Panc1 (cell line): ENCODE results near the gene PGLYRP3. TPM values are rescaled to one million over a fixed set of nuclear protein-coding genes. Genes with fewer than 3 reads are reported as not detected.
A peak's percentile ranks its signal among the peaks of the same experiment; 100 is the strongest.

Experiments used
- ATAC-seq: fragments of 200-7000 bp; cut with Tn5 transposase; 2 replicates; pipeline ENCODE4 v1.9.1; 2020; ENCODE audit warnings: mild to moderate bottlenecking, moderate library complexity
- BruUV-seq: library from RNA; stranded (reverse); fragments of 400-500 nt; replicated peaks from 2 replicates; lab custom pipeline; 2021; lab: Mats Ljungman, UMichigan
- CTCF ChIA-PET: fragments of 300-600 bp; sonication (Branson Sonifier 250); formaldehyde crosslinking; loops from one replicate; lab custom pipeline; 2022; ENCODE audit warnings: antibody characterized with exemption; lab: Charles Lee
- POLR2A ChIA-PET: fragments of 300-600 bp; sonication (Branson Sonifier 250); formaldehyde crosslinking; loops from one replicate; lab custom pipeline; 2022; ENCODE audit warnings: antibody characterized with exemption; lab: Charles Lee
- DNase-seq: peaks from one replicate; pipeline ENCODE4 v3.0.0-alpha.2; 2010; ENCODE audit warnings: low read depth, low spot score
- H3K27ac ChIP-seq: 2 replicates; pipeline ENCODE4 v1.5.1; 2011; ENCODE audit warnings: mild to moderate bottlenecking, low read length, inconsistent platforms
- H3K27me3 ChIP-seq: fragments of 200-500 bp; sonication (Bioruptor generic); 2 replicates; pipeline ENCODE4 v1.6.0; 2014; ENCODE audit warnings: low read length, inconsistent platforms; ENCODE audit not compliant: control insufficient read depth, insufficient read depth
- H3K36me3 ChIP-seq: fragments of 200-500 bp; sonication (Bioruptor generic); 2 replicates; pipeline ENCODE4 v1.5.1; 2014; ENCODE audit warnings: inconsistent platforms, mild to moderate bottlenecking, low read length, moderate library complexity; ENCODE audit not compliant: control insufficient read depth, insufficient read depth
- H3K4me1 ChIP-seq: 2 replicates; pipeline ENCODE4 v1.5.1; 2011; ENCODE audit warnings: inconsistent platforms, mild to moderate bottlenecking, low read length, moderate library complexity; ENCODE audit not compliant: control insufficient read depth, insufficient read depth
- H3K4me3 ChIP-seq, 2 experiments: 2 replicates each; pipeline ENCODE4 v1.5.1; 2011 to 2012; ENCODE audit warnings: low read depth in 2 of 2, low read length in 2 of 2, mild to moderate bottlenecking in 2 of 2, inconsistent platforms in 1 of 2, moderate library complexity in 1 of 2
- H3K9me3 ChIP-seq: fragments of 200-500 bp; sonication (Bioruptor generic); 2 replicates; pipeline ENCODE4 v1.5.1; 2014; ENCODE audit warnings: low read depth, mild to moderate bottlenecking, inconsistent platforms, low read length, moderate library complexity; ENCODE audit not compliant: control insufficient read depth, insufficient read depth
- POLR2AphosphoS5 ChIP-seq: IDR thresholded peaks from 2 replicates; pipeline ENCODE4 v1.6.1; 2012; ENCODE audit warnings: mild to moderate bottlenecking, low read depth, low read length, moderate library complexity
- SIN3A ChIP-seq: IDR thresholded peaks from 2 replicates; pipeline ENCODE4 v1.6.1; 2012; ENCODE audit warnings: low read depth, mild to moderate bottlenecking, low read length, moderate library complexity, borderline replicate concordance; ENCODE audit not compliant: insufficient read depth
- TCF7L2 ChIP-seq: IDR thresholded peaks from 2 replicates; pipeline ENCODE4 v1.6.1; 2011; ENCODE audit warnings: mild to moderate bottlenecking, low read depth, low read length, inconsistent platforms
- in situ Hi-C: cut with HindIII; loops from 2 replicates; pipeline ENCODE4 v1.10.0; 2016; ENCODE audit warnings: low sequenced_read_pairs, low pct_unique_long_range_greater_than_20kb
- intact Hi-C: fragments of 100-400 bp; cut with micrococcal nuclease; formaldehyde crosslinking; loops from one replicate; pipeline ENCODE4 v1.10.0; 2022; ENCODE audit not compliant: unreplicated experiment
- total RNA-seq: library from RNA; stranded (reverse); gene quantifications from one replicate; pipeline ENCODE4 v1.2.1, GENCODE V29; 2021; ENCODE audit not compliant: unreplicated experiment
- TF ChIP-seq, protein P1 (sequence below): fragments of 450-650 bp; IDR thresholded peaks from 2 replicates; pipeline ENCODE4 v1.5.1; 2017; ENCODE audit warnings: mild to moderate bottlenecking
- TF ChIP-seq, protein P2 (sequence below), 2 experiments: IDR thresholded peaks; 2 replicates each; pipeline ENCODE4 v1.6.1; 2011 to 2012; ENCODE audit warnings: low read depth in 2 of 2, control low read depth in 1 of 2, low read length in 1 of 2, mild to moderate bottlenecking in 1 of 2, moderate library complexity in 1 of 2; ENCODE audit not compliant: insufficient read depth in 1 of 2

PGLYRP3 gene
- total RNA-seq, 1 experiment from 2014 or later, result not detected

DNA sequence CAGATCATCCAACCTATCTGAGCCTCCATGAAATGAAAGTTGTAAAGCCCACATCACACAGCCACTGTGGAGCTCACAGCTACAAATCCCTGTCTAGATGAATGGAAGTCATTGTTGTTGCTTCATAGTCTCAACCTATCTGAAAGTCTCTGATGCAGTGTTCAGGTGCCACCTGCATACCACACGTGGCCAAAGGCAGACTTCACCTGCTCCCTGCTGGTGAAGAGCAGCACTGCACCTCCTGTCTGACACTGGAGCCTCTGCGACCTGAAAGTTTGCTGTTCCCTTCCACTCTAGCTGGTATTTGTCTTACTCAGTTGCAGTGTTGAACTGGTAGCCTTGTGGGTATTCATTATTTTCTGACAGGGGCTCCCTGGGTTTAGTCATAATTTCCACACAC, 34.9 kb downstream of the PGLYRP3 start:
- ChIA-PET CTCF (interaction anchor here (0.6 kb wide), 1 partner anchor 45 kb away, joined by 5 read pairs; no protein-coding TSS in a partner anchor), POLR2A (no interaction called here)
- TF ChIP-seq SIN3A, result no peak
- TF ChIP-seq, protein P1, sequence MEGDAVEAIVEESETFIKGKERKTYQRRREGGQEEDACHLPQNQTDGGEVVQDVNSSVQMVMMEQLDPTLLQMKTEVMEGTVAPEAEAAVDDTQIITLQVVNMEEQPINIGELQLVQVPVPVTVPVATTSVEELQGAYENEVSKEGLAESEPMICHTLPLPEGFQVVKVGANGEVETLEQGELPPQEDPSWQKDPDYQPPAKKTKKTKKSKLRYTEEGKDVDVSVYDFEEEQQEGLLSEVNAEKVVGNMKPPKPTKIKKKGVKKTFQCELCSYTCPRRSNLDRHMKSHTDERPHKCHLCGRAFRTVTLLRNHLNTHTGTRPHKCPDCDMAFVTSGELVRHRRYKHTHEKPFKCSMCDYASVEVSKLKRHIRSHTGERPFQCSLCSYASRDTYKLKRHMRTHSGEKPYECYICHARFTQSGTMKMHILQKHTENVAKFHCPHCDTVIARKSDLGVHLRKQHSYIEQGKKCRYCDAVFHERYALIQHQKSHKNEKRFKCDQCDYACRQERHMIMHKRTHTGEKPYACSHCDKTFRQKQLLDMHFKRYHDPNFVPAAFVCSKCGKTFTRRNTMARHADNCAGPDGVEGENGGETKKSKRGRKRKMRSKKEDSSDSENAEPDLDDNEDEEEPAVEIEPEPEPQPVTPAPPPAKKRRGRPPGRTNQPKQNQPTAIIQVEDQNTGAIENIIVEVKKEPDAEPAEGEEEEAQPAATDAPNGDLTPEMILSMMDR, result peak; percentile 76
- DNase-seq (peak; percentile 18), ATAC-seq (peak; percentile 85)
- in situ Hi-C loops (no loop called here), intact Hi-C loops (no loop called here)
- Histone ChIP-seq H3K36me3 (no peaks in the 10 kb centered on the region), H3K27me3 (peaks cover 7% of the 10 kb centered on the region), H3K4me1 (no peaks in the 10 kb centered on the region), H3K4me3 (no peak overlapping the region), H3K27ac (no peak overlapping the region), H3K9me3 (no peaks in the 10 kb centered on the region)
- BruUV-seq, result no TSS peak

DNA sequence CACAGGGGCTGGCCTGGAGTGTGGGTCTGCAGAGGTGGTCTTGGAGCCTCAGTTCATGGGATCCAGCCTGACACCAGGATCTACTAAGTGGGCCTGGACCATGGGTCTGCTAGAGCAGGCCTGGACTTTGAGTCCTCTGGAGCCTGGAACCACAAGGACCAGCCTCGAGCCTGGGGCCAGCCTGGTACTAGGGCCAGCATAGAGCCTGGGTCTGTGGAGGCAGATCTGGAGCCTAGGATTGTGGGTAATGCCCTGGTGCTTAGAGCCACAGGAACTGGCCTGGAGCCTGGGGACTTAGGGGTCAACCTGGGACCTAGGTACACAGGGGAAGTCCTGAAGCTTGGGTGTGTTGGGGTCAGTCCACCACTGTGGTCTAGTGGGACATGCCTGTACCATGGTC, 40.6 kb downstream of the PGLYRP3 start:
- CTCF ChIA-PET, result no interaction called here
- H3K4me1 ChIP-seq, result no peaks in the 10 kb centered on the region
- H3K27me3 ChIP-seq, result peaks cover 5% of the 10 kb centered on the region; the same call in 1 of the 2 replicates
- no peaks in the 10 kb centered on the region for H3K9me3 ChIP-seq
- H3K36me3 ChIP-seq, result no peaks in the 10 kb centered on the region
- ATAC-seq (no peak), DNase-seq (no peak)
- no peak overlapping the region for H3K4me3 ChIP-seq
- intact Hi-C loops, result no loop called here
- H3K27ac ChIP-seq, result no peak overlapping the region
- TF ChIP-seq, protein P2, sequence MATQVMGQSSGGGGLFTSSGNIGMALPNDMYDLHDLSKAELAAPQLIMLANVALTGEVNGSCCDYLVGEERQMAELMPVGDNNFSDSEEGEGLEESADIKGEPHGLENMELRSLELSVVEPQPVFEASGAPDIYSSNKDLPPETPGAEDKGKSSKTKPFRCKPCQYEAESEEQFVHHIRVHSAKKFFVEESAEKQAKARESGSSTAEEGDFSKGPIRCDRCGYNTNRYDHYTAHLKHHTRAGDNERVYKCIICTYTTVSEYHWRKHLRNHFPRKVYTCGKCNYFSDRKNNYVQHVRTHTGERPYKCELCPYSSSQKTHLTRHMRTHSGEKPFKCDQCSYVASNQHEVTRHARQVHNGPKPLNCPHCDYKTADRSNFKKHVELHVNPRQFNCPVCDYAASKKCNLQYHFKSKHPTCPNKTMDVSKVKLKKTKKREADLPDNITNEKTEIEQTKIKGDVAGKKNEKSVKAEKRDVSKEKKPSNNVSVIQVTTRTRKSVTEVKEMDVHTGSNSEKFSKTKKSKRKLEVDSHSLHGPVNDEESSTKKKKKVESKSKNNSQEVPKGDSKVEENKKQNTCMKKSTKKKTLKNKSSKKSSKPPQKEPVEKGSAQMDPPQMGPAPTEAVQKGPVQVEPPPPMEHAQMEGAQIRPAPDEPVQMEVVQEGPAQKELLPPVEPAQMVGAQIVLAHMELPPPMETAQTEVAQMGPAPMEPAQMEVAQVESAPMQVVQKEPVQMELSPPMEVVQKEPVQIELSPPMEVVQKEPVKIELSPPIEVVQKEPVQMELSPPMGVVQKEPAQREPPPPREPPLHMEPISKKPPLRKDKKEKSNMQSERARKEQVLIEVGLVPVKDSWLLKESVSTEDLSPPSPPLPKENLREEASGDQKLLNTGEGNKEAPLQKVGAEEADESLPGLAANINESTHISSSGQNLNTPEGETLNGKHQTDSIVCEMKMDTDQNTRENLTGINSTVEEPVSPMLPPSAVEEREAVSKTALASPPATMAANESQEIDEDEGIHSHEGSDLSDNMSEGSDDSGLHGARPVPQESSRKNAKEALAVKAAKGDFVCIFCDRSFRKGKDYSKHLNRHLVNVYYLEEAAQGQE (IDR thresholded peaks at IDR 0.05; ENCODE audit: insufficient read depth in 1 of 2, low read depth in 2 of 2, low read length in 1 of 2), result no peak
- TF ChIP-seq POLR2AphosphoS5 (no peak), SIN3A (no peak), TCF7L2 (no peak)
- TF ChIP-seq, protein P1, result no peak
- no TSS peak for BruUV-seq
- POLR2A ChIA-PET, result no interaction called here
- in situ Hi-C loops, result no loop called here
